C4-2B (cell line): ENCODE results near the gene CYP4F12.

Experiments
- CTCF ChIP-seq: fragments of 450-650 bp; conservative IDR thresholded peaks from 2 replicates; pipeline ENCODE4 v1.5.1; 2017; ENCODE audit warnings: mild to moderate bottlenecking
- ZFX ChIP-seq: fragments of 450-650 bp; IDR thresholded peaks from 2 replicates; pipeline ENCODE4 v1.6.1; 2017

GRCh38 chr19:15684828-15685227 lies 11.9 kb downstream of the CYP4F12 start:
- TF ChIP-seq CTCF (no peak), ZFX (no peak)
